ENCODE data around the gene PRADC1.

PRADC1 gene

GRCh38 chr2:73258186-73258912, 25.3 kb upstream of the PRADC1 start:
- no peak for DNase-seq

- no peak for DNase-seq
These were observed 24.5 kb upstream of the PRADC1 start for GRCh38 chr2:73257425-73258125.

GRCh38 chr2:73257021-73257420, 24.0 kb upstream of the PRADC1 start:
- no peak for DNase-seq

- DNase-seq = no peak
These were observed 23.5 kb upstream of the PRADC1 start for GRCh38 chr2:73256618-73256922.

GRCh38 chr2:73255907-73256617, 23.0 kb upstream of the PRADC1 start:
- no peak for DNase-seq

- no peak for DNase-seq
These were observed 22.1 kb upstream of the PRADC1 start for GRCh38 chr2:73255007-73255644.

- no peak for DNase-seq
These were observed 21.4 kb upstream of the PRADC1 start for GRCh38 chr2:73254343-73255006.

GRCh38 chr2:73253901-73254300, 20.9 kb upstream of the PRADC1 start:
- DNase-seq = no peak

GRCh38 chr2:73253400-73253799, 20.4 kb upstream of the PRADC1 start:
- no peak for DNase-seq

- no peak for DNase-seq
These were observed 19.4 kb upstream of the PRADC1 start for GRCh38 chr2:73252238-73253027.

- DNase-seq = no peak
These were observed 18.1 kb upstream of the PRADC1 start for GRCh38 chr2:73250872-73251846.

GRCh38 chr2:73249636-73250035, 16.6 kb upstream of the PRADC1 start:
- no peak for DNase-seq

GRCh38 chr2:73246850-73247249, 13.8 kb upstream of the PRADC1 start:
- no peak for DNase-seq

- DNase-seq = no peak
These were observed 11.5 kb upstream of the PRADC1 start for GRCh38 chr2:73244580-73244979.

- no peak for DNase-seq
These were observed 11.0 kb upstream of the PRADC1 start for GRCh38 chr2:73243884-73244570.

- no peak for DNase-seq
These were observed 6.7 kb upstream of the PRADC1 start for GRCh38 chr2:73239776-73240175.

GRCh38 chr2:73238976-73239375, 5.9 kb upstream of the PRADC1 start:
- no peak for DNase-seq

GRCh38 chr2:73238149-73238548, 5.1 kb upstream of the PRADC1 start:
- no peak for DNase-seq

GRCh38 chr2:73237168-73237567, 4.1 kb upstream of the PRADC1 start:
- no peak for DNase-seq

GRCh38 chr2:73235315-73236028, 2.4 kb upstream of the PRADC1 start:
- DNase-seq = no peak

Data from activated naive CD4-positive, alpha-beta T cell treated with anti-CD3 and anti-CD28 coated beads, Interleukin-2, amount 50 U/mL, for 16 hours (primary cell).